ENCODE measurements around the gene TOPBP1. TPM values are rescaled to one million over a fixed set of nuclear protein-coding genes. Genes with fewer than 3 reads are reported as not detected.

The TOPBP1 gene
- total and polyA plus RNA-seq, 2 experiments from 2014 or later: 15.8 to 42.2 TPM

- DNase-seq (ENCODE audit: low spot score): no peak
- Histone ChIP-seq H3K27me3 (ENCODE audit: insufficient read depth) (no peaks in the 10 kb centered on the region), H3K4me1 (ENCODE audit: insufficient read depth) (no peaks in the 10 kb centered on the region), H3K79me2 (replicated peaks; ENCODE audit: insufficient read depth) (no peaks in the 10 kb centered on the region), H3K36me3 (ENCODE audit: insufficient read depth) (no peaks in the 10 kb centered on the region), H3K27ac (ENCODE audit: low read depth) (no peak overlapping the region), H3K4me2 (no peak overlapping the region), H3K9me2 (ENCODE audit: insufficient read depth) (no peaks in the 10 kb centered on the region), H4K20me1 (replicated peaks; ENCODE audit: insufficient read depth) (no peaks in the 10 kb centered on the region), H2AFZ (no peak overlapping the region), H3F3A (replicated peaks; ENCODE audit: low read depth) (no peaks in the 10 kb centered on the region), H3K4me3 (no peak overlapping the region)
- no peaks in the 10 kb centered on the region for H3K9me3 Mint-ChIP-seq
- no peak for TF ChIP-seq ZNF331 (CRISPR knock-in tag; IDR thresholded peaks at IDR 0.05; ENCODE audit: low read depth)
- no peak for TF ChIP-seq NANOG (IDR thresholded peaks at IDR 0.05; ENCODE audit: borderline replicate concordance)
- TF ChIP-seq JUNB (IDR thresholded peaks at IDR 0.05; ENCODE audit: unreplicated experiment): no peak
- TF ChIP-seq ZNF462 (CRISPR knock-in tag; IDR thresholded peaks at IDR 0.05): no peak
- no peak for TF ChIP-seq EZH2phosphoT487 (IDR thresholded peaks at IDR 0.05; ENCODE audit: unreplicated experiment)
- TF ChIP-seq CTCF (conservative IDR thresholded peaks at IDR 0.05; ENCODE audit: low read depth in 2 of 2): no peak
- no peak for TF ChIP-seq EZH2 (IDR thresholded peaks at IDR 0.05; ENCODE audit: low read depth, unreplicated experiment)
- no peak for TF ChIP-seq REST (IDR thresholded peaks at IDR 0.05; ENCODE audit: unreplicated experiment)
- TF ChIP-seq ETS1 (IDR thresholded peaks at IDR 0.05): no peak
- TF ChIP-seq CREB1 (CRISPR knock-in tag; IDR thresholded peaks at IDR 0.05; ENCODE audit: low read depth): no peak
- peaks cover 7% of the 10 kb centered on the region for H3K27me3 Mint-ChIP-seq (ENCODE audit: insufficient read depth, low read depth, poor library complexity)
- H3K4me1 Mint-ChIP-seq: no peaks in the 10 kb centered on the region
- ATAC-seq: no peak
- no peaks in the 10 kb centered on the region for H3K36me3 Mint-ChIP-seq (ENCODE audit: low read depth)
- H3K4me3 Mint-ChIP-seq: no peak overlapping the region
- no peak overlapping the region for H3K27ac Mint-ChIP-seq
Measured at GRCh38 chr3:133563186-133563591, 98.6 kb downstream of the TOPBP1 start.
